Measurements from ENCODE around the gene QPCT.

QPCT gene

GRCh38 chr2:37302701-37303252 is 41.7 kb upstream of the QPCT start:
- H3K4me3 ChIP-seq (ENCODE audit: low read depth, low read length) = no peak overlapping the region
- TF ChIP-seq CTCF (IDR thresholded peaks at IDR 0.05; ENCODE audit: borderline replicate concordance, insufficient read depth, low read depth, low read length) = no peak

GRCh38 chr2:37306024-37306423 is 38.4 kb upstream of the QPCT start:
- H3K4me3 ChIP-seq (ENCODE audit: low read depth, low read length) = no peak overlapping the region
- no peak for TF ChIP-seq CTCF (IDR thresholded peaks at IDR 0.05; ENCODE audit: borderline replicate concordance, insufficient read depth, low read depth, low read length)

GRCh38 chr2:37307500-37307899 is 36.9 kb upstream of the QPCT start:
- no peak for TF ChIP-seq CTCF (IDR thresholded peaks at IDR 0.05; ENCODE audit: borderline replicate concordance, insufficient read depth, low read depth, low read length)
- H3K4me3 ChIP-seq (ENCODE audit: low read depth, low read length) = no peak overlapping the region

GRCh38 chr2:37315364-37315763 is 29.1 kb upstream of the QPCT start:
- no peak for TF ChIP-seq CTCF (IDR thresholded peaks at IDR 0.05; ENCODE audit: borderline replicate concordance, insufficient read depth, low read depth, low read length)
- no peak overlapping the region for H3K4me3 ChIP-seq (ENCODE audit: low read depth, low read length)

- H3K4me3 ChIP-seq (ENCODE audit: low read depth, low read length) = no peak overlapping the region
- no peak for TF ChIP-seq CTCF (IDR thresholded peaks at IDR 0.05; ENCODE audit: borderline replicate concordance, insufficient read depth, low read depth, low read length)
These were observed 28.2 kb upstream of the QPCT start for GRCh38 chr2:37316181-37316580.

GRCh38 chr2:37317746-37318145 is 26.7 kb upstream of the QPCT start:
- TF ChIP-seq CTCF (IDR thresholded peaks at IDR 0.05; ENCODE audit: borderline replicate concordance, insufficient read depth, low read depth, low read length) = no peak
- H3K4me3 ChIP-seq (ENCODE audit: low read depth, low read length) = no peak overlapping the region

GRCh38 chr2:37318401-37318800 is 26.0 kb upstream of the QPCT start:
- no peak for TF ChIP-seq CTCF (IDR thresholded peaks at IDR 0.05; ENCODE audit: borderline replicate concordance, insufficient read depth, low read depth, low read length)
- H3K4me3 ChIP-seq (ENCODE audit: low read depth, low read length) = no peak overlapping the region

Data from GM12875 (cell line).